Measurements from ENCODE around the gene MRFAP1L1. TPM values are rescaled to one million over a fixed set of nuclear protein-coding genes. Genes with fewer than 3 reads are reported as not detected.
A peak's percentile ranks its signal among the peaks of the same experiment; 100 is the strongest.

MRFAP1L1 gene
- total and polyA plus RNA-seq, 9 of the 15 experiments (the other 6 are each of a cell fraction or from before 2014, with no cell fraction given), result 37.6 to 111 (median 83.8) TPM

GRCh38 chr4:6732441-6733357, 23.0 kb upstream of the MRFAP1L1 start (continued):
- TF ChIP-seq NR2C1 (IDR thresholded peaks at IDR 0.05), result no peak
- peak; percentile 75; the same call in 1 of the 2 replicates for TF ChIP-seq NR2C1 (tag; IDR thresholded peaks at IDR 0.05)

- Histone ChIP-seq H3K27ac (ENCODE audit: extremely low read depth, low read depth, low read length) (peak overlapping the region; percentile 93), H3K4me2 (ENCODE audit: insufficient read depth, low read length) (peak overlapping the region; percentile 85), H4K20me1 (replicated peaks; ENCODE audit: control insufficient read depth, insufficient read depth, low read length) (no peaks in the 10 kb centered on the region), H3K36me3 (ENCODE audit: control insufficient read depth, insufficient read depth, low read length) (no peaks in the 10 kb centered on the region), H3K4me3 (no peak overlapping the region), H3K9me1 (ENCODE audit: control insufficient read depth, insufficient read depth, low read length) (peaks cover 4% of the 10 kb centered on the region), H2AFZ (ENCODE audit: low read depth, low read length) (no peak overlapping the region), H3K9me3 (replicated peaks; ENCODE audit: control insufficient read depth, insufficient read depth, low read depth, low read length) (no peaks in the 10 kb centered on the region), H3K79me2 (ENCODE audit: control insufficient read depth, insufficient read depth, low read length) (no peaks in the 10 kb centered on the region), H3K27me3 (ENCODE audit: control insufficient read depth in 2 of 2, insufficient read depth in 2 of 2, low read length in 2 of 2) (no peaks in the 10 kb centered on the region), H3K4me1 (replicated peaks in 1 of 2; ENCODE audit: control insufficient read depth in 2 of 2, insufficient read depth in 2 of 2, low read length in 2 of 2) (peaks cover 58 to 62% of the 10 kb centered on the region in 2 experiments), H3K9ac (ENCODE audit: insufficient read depth in 1 of 2, low read depth in 2 of 2, low read length in 2 of 2) (peak overlapping the region; percentile 82 to 88)
- ChIA-PET POLR2A (interaction anchor here (1.1 to 1.9 kb wide), 7 partner anchors 17 to 136 kb away, joined by 3 to 9 read pairs (median 4); partner anchors contain the start of gene MRFAP1L1), CTCF (ENCODE audit: low intra/inter-chr PET ratio) (no interaction called here)
- TF ChIP-seq ZNF134 (CRISPR knock-in tag; conservative IDR thresholded peaks at IDR 0.05), result no peak
- no peak for TF ChIP-seq ESRRA (IDR thresholded peaks at IDR 0.05; ENCODE audit: borderline replicate concordance, low read depth)
- no peak for TF ChIP-seq XRCC3 (IDR thresholded peaks at IDR 0.05)
- 0 out of 2 replicates have a peak, but pooled peaks have one; percentile 15 for TF ChIP-seq GATAD2A (IDR thresholded peaks at IDR 0.05)
- TF ChIP-seq PTRF (tag; IDR thresholded peaks at IDR 0.05), result peak; percentile 6; the same call in 1 of the 2 replicates
- TF ChIP-seq SP1 (CRISPR knock-in tag; IDR thresholded peaks at IDR 0.05), result 0 out of 2 replicates have a peak, but pooled peaks have one; percentile 2
- TF ChIP-seq CBX5 (IDR thresholded peaks at IDR 0.05; ENCODE audit: borderline replicate concordance, low read depth), result no peak
- TF ChIP-seq ZHX1 (conservative IDR thresholded peaks at IDR 0.05; ENCODE audit: low read length), result no peak
- 0 out of 2 replicates have a peak, but pooled peaks have one; percentile 59 for TF ChIP-seq ZNF512 (tag; IDR thresholded peaks at IDR 0.05)
- intact Hi-C loops (cut with micrococcal nuclease) (loop anchor here (2.0 to 5.0 kb wide), 3 partner anchors 21 to 256 kb away; partner anchors contain the start of gene KIAA0232), in situ Hi-C loops (cut with MboI) (no loop called here)
- DNase-seq (ENCODE audit: extremely low read depth in 1 of 4, low spot score in 3 of 4) (no peak), FAIRE-seq (no peak), ATAC-seq (no peak)
- no TSS peak for BruUV-seq (replicated peaks)
- 83% methylated on average over 4 of the region's 6 CpGs for WGBS (ENCODE audit: insufficient coverage, low coverage, missing lambda C conversion rate)
Measured at GRCh38 chr4:6731780-6732179, 22.1 kb upstream of the MRFAP1L1 start.
